HG03575 (cell line): ENCODE results near the gene GRIK4.

ENCODE experiments used
- ATAC-seq: cut with Tn5 transposase; IDR thresholded peaks from one replicate; pipeline ENCODE4 v1.9.1; 2021; ENCODE audit not compliant: unreplicated experiment, insufficient number of reproducible peaks, low FRiP score; ENCODE audit errors: extremely low read depth

GRIK4 gene

DNA sequence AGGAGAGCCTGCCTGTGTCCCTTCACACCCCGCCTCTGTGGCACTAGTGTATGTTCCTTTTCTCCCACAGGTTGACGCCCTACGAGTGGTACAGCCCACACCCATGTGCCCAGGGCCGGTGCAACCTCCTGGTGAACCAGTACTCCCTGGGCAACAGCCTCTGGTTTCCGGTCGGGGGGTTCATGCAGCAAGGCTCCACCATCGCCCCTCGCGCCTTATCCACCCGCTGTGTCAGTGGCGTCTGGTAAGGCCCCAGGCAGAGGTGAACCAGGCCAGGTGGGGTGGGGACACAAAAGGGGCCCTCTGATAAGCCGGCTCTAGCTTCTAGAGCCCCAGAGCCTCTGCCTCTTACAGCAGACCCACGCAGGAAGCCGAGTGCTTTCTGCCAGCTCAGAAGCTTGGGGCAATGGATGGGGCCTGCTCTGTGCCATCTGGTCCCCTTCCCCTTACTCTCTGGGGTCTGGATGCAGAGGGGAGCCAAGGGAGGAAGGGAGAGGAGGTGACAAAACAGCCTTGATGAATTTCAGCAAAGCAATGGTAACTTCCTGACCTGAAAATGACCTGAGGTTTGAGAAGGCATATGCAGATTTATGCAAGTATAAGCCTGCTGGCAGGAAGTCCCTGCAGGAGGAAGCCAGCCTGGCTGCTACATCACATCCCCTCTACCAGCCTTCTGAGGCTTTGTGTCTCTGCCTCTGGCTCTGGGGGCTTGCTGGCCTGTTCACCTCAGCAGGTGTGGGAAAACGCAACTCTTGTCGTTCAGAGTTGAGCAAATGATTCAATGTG is 445.4 kb downstream of the GRIK4 start:
- ATAC-seq = no peak

DNA sequence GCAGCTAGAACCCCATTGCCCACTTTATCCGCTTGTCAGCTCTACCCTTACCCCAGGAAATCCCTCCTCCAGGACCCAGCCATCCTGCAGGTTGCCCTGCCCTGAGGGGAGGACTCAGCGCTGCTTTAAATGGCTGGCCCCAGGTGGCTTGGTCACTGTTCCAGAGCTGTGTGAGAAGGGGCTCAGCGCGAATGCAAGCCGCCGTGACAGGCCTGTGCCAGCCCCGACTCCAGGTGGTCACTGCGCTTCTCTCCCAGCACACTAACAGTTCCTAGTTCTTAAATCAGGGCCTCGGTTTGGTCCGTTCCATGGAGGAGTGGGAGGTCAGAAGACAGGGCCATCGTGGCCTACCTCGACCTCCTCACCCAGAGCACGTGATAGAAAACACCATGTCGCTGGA is 446.6 kb downstream of the GRIK4 start:
- no peak for ATAC-seq

DNA sequence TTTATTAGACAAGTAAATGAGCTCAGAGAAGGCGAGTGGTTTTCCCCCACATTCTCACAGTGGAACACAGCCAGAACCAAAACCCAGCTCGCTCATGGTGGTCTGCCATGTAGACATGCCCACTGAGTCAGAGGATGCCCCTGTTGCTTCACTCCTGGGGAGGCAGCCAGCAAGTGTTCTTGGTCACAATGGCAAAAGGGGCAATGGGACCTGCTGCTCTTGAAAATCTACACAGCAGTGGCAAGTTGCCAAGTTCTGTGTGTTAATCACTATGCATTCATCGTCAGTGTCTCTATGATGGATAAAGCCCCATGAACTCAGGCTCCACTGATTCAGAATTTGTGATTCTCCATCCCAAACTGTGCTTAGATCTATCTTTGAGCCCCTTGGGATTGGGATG is 447.6 kb downstream of the GRIK4 start:
- no peak for ATAC-seq

DNA sequence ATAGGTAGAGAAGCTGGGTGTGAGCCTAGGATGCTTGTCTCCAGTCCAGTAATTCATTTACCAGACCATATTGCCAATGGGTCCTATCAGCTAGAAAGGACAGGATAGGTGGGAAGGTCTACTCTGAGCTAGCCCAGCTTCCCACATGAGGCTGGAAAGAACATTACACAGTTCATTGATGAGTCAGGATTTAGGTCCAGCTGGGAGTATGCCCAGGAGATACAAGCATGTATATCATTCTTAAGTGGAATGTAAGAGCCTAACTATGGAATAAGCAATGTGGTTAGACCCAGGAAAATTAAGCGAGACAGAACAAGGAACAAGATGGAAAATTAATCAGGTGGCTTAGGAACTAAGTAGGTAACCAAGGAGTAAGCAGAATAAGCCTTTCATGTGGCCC is 453.3 kb downstream of the GRIK4 start:
- no peak for ATAC-seq

DNA sequence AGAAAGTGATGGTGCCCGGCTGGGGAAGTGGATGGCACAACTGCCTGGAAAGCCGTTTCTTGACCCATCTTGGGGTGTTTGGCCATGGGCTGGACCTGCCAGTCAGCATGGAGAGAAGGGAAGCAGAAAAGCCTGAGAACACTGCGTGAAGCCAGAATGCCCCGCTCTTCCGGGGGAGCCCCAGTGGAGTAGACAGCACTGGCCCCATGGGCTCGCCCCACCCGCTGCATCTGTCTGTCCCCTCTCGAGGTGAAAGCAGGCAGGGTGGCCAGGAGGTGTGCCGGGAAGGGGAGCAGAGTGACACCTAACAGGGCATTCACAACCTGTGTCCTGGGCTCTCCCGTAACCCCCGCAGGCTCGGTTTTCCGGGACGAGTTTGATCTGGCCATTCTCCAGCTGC is 455.3 kb downstream of the GRIK4 start:
- ATAC-seq = no peak

DNA sequence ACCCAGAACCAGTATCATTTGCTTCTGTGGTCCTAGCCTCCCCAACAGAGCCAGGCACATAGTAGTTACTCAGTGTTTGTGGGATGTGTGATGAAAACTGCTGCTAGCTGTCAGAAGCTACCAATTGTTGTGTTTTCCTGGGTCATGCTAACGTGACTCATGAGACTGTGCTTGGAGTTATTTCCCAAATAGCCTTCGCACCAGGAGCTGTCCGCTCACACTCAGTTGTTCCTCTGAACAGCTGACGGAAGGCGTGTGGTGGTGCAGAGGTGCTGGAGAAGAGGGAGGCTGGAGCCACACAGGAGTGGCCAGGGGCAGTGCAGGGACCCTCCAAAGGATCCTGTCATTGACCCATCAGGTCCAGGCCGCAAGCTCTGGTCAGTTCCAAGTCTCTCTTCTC is 458.4 kb downstream of the GRIK4 start:
- no peak for ATAC-seq

DNA sequence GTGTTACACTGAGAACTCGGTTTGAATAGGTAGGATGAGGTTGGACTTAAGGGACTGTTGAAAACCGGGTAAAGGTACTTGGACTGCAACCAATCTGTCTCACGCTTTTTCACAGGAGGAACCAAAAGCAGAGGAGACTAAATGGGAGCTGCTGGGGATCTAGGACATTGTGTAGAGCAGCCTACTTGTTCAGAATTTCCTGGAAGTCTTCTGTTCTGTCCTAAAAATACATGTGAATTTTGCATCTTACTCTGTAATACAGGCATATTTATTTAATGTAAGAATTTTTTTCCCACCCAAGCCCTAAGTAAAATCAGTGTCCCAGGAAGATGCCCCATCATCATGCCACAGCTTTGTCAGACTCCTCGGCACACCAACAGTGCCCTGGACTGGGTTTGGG is 460.3 kb downstream of the GRIK4 start:
- no peak for ATAC-seq

DNA sequence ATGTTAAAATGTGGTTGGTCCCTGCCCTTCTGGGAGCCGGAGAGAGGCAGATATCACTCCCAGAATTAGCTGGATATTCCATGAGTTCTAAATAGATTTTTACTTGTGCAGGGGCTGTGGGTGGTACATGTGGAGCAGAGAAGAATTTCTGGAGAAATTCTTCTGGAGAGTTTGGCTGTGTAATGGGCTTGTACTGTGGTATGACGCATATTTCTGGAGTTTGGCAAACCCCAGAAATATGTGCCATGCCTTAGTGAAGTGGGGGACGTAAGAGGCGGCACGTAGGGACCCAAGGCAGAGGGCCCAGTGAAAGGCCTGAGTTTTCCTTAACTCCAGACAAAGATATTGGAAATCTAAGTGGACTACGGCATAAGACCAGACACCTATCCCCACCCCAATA is 461.1 kb downstream of the GRIK4 start:
- ATAC-seq = no peak

DNA sequence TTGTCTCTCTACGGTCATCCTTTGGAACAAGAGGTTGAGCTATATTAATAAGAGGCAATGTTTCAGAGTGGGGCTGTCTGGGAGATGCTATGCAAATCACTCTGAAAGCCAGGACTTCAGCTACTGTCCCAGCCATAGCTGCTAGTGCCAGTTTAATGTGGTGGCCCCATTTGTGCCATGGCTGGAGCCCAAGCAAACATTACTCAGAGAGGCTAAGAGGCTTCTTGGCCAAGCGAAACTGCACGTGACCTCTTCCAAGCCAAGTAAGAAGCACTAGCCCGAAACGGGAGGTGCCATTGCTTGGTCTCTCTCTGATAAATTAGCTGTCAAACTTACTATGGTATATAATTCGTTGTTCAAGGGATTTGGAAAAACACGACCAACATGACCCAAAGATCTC is 462.0 kb downstream of the GRIK4 start:
- ATAC-seq = no peak

DNA sequence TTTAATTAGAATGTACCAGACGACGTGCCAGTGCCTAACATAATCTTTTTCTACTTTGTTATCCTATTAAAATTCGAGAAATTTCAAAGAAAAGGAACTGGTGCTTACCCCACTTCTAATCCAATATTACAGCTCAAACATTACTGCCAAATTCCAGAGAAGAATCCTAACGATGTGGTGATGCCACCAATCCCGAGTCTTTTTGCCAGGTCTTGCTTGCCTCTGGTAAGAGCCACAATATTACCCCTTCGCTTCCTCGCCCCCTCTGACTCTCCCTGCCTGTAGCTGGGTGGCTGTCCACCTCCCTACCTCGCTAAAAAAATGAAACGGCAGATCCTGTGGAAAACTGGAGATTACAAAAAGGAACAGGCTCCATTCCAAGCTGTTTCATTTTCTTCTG is 462.9 kb downstream of the GRIK4 start:
- no peak for ATAC-seq

DNA sequence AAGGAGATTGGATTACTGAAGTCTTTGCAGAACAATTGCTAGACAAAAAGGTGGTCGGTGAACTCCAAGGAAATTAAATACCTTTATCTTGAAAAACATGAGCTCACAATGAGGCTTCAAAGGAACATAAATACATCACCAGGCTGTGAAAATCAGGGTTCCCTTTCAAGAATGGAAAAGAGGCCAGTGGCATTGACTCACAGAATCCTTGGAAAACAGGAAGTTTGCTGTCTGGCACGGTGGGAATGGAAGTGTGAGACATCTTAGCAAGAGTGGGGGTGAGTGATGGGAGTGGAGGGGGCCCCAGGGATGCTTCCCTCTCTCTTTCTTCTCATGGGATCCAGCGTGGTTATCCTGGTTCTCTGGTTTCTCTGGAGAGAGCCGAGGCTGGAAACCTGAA is 463.4 kb downstream of the GRIK4 start:
- no peak for ATAC-seq

DNA sequence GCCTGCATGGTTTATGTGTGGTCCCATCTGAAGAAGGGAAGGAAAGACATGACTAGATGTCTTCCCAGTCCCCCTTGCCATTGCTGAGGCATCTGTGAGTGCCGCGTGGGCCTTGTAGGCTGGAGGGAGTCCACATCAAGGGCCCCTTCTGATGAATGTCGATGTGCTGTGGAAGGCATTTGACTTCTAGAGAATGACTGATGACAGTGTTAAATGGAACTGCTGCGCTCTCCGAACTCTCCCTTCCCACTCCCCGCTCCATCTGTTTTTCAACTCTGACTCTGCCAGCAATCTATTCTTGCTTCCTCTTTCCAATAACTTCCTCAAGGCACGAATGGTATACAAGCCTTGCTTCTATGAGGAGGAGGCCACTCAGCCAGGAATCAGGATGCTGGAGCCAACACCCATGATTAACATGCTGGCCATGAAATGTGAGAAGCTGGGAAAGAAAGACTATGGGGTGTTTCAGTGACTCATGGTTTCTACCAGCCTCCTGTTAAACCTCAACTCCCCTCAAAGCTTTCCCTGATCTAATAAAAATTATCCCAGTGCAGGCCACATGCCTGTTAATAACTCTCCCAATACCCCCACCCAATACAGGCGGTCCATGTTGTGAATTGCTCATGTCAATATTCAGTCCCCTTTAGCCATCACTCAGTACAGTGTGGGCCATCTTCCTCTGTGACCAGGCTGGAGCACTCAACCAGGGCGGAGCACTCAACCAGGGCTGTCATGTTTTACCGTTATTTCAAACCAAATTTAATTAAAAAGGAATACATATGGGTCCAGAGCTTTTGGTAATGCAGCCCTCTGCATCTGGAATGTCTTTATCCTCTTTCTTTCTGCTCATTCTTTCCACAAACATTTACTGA is 466.0 kb downstream of the GRIK4 start:
- no peak for ATAC-seq

DNA sequence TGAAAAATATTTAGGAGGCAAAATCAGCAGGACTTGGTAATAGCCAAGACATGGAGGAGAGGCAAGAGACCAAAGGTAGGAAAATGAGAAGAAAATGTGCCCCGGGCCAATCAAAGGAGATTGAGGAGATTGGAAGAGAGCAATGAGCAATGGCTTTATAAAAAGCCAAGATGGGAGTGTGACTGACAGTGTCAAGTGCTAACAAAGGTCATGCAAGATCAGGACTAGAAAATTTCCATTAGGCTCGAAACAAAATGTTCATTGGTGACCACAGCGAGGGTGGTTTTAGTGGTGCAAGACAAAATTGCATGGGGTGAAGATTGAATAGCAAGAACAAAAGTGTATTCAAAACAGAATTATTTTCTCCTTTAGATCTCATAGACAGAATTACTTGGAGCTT is 467.2 kb downstream of the GRIK4 start:
- ATAC-seq = no peak

DNA sequence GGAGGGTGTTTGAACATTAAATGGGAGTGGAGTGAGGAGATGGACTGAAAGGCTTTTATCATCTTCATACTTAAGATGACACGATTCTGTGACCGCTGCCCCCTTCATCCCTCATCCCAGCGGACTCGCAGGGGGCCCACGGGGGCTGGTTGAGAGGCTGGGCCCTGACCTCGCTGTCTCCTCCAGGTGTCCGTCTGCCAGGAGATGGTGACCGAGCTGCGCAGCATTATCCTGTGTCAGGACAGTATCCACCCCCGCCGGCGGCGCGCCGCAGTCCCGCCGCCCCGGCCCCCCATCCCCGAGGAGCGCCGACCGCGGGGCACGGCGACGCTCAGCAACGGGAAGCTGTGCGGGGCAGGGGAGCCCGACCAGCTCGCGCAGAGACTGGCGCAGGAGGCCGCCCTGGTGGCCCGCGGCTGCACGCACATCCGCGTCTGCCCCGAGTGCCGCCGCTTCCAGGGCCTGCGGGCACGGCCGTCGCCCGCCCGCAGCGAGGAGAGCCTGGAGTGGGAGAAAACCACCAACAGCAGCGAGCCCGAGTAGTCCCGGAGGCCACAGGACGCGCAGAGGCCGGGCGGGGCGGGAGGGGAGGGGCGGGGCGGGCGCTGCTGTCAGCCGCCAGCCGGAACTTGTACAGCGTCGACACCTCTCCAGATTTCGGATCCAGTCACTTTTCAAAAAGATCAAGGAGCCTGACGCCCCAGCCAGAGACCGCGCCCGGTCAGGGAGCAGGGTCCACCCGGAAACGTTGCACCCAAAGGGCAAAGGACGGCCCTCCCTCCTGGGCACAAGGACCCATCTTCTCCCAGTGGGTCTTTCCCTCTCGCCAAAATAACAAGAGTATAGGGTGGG is 474.4 kb downstream of the GRIK4 start:
- ATAC-seq = no peak

DNA sequence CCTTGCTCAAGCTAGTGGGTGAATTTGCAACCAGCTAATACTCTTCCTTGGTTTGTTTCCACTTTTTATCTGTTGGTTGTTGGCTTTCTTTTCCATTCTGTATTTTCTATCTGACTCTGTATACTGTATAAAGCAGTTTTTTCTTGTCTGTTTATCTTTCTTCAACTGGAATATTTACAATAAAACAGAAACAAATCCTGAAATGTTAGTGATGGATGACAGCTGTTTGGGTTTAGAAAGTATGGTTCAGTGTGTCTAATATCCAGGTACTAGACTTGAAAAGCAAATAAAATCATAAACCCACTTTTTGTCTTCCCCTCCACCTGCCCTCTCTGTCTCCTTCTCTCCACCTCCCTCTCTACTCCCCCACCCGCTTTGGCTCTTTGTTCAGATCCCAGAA is 477.1 kb downstream of the GRIK4 start:
- ATAC-seq = no peak

DNA sequence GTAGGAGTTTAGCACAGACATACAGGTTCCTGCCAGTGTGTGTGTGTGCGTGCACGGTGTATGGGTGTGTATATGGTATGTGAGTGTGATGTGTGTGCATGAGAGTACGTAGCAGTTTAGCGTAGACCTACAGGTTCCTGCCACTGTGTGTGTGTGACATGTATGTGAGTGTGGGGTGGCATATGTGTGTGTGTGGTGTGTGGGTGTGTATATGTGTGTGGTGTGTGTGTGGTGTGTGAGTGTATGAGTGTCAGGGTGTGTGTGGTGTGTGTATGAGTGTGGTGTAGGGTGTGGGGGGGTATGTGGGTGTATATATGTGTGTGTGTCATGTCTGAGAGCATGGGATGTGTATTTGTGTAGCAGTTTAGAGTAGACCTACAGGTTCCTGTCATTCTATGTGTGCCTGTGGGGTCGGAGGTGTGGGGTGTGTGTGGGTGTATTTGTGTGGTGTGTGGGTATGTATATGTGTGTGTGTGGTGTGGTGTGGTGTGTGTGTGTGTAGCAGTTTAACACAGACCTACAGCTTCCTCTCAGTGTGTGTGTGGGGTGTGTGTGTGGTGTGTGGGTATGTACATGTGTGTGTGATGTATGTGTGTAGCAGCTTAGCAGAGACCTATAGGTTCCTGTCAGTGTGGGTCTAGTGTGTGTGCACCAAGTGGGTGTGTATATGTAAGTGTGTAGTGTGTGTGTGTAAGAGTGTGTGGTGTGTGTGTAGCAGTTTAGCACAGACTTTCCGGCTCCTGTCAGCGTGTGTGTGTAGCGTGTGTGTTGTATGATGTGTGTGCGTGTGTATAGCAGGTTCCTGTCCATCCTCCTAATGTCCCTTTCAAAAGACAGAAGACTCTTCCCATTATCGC is 480.5 kb downstream of the GRIK4 start:
- ATAC-seq = no peak

DNA sequence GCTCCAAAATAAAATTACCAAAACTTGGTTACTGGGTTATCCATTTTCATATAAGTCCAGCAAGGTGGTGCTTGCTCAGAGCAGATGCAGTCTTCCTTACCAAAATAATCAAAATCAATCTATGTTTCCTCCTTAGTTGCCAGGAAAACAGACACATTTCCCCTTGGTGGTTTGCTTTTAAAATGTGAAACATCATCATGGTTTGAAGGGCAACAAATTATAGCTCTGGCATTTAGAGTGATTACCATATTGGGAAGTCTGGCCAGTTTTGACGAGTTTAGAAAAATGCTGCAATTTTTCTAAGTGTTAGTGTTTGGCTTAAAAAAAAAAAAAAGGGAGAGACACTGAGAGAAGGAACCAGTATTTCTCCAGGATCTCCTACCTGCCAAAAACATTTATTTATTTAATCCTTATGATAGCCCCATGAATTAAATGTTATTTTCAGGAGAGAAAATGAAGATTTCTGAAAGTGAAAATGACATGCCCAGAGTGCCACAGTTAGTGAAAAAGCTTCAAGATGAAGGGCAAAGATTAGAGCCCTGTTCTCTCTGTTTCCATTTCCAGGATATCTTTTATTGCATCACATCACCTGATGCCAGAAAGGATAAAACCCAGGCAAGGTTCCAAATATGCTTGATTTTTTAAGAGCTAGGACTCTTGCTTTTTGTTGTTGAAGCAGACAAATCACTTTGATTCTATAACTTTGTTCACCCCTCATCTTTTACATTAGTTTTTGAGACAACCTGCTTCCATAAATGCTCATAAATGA is 482.7 kb downstream of the GRIK4 start:
- ATAC-seq = no peak

DNA sequence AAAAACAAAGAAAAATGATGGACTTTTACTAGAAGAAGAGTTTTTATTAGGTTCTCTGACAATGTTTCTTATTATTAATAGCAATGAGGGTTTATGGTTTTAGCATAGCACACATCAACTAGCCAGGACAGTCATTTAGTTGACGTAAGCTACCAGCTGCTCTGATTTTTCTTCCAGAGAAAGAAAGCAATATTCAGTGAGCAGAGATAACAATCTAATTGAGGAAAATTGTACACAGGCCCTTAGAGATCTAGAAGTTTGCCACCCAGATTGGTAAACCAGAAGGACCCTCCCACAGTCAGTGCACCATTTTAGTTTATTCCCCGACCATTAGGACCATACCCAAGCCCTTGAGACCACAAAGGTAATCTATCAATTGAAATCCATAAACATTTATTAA is 483.6 kb downstream of the GRIK4 start:
- no peak for ATAC-seq
